Measurements from ENCODE around the gene STEAP1B. TPM values are rescaled to one million over a fixed set of nuclear protein-coding genes. Genes with fewer than 3 reads are reported as not detected.

The STEAP1B gene
- total RNA-seq, 2 experiments from 2014 or later: 0.69 to 2.1 TPM

GRCh38 chr7:22389892-22390291, 110.1 kb downstream of the STEAP1B start:
- no peak for DNase-seq (ENCODE audit: low spot score)
- Histone ChIP-seq H3K9me2 (ENCODE audit: insufficient read depth, low read length) (no peaks in the 10 kb centered on the region), H2AFZ (ENCODE audit: low read length) (peak overlapping the region; percentile 86; the same call in 1 of the 2 replicates), H3K4me3 (ENCODE audit: low read depth, low read length, poor library complexity, severe bottlenecking) (no peak overlapping the region), H3K27ac (ENCODE audit: low read depth, low read length, poor library complexity, severe bottlenecking) (no peak overlapping the region), H4K20me1 (ENCODE audit: insufficient read depth, low read length) (no peaks in the 10 kb centered on the region), H3K79me2 (ENCODE audit: insufficient read depth, low read depth, low read length) (no peaks in the 10 kb centered on the region), H3K9me3 (ENCODE audit: low read length) (no peaks in the 10 kb centered on the region), H3K4me1 (ENCODE audit: insufficient read depth, low read length, poor library complexity, severe bottlenecking) (peaks cover 87% of the 10 kb centered on the region), H3K4me2 (ENCODE audit: low read length) (peak overlapping the region; percentile 41), H3K36me3 (ENCODE audit: insufficient read depth, low read length) (no peaks in the 10 kb centered on the region)
- CTCF ChIA-PET (ENCODE audit: unreplicated experiment): interaction anchor here (0.8 to 1.4 kb wide), 4 partner anchors 19 to 49 kb away, joined by 3 to 5 read pairs (median 3); no protein-coding TSS in a partner anchor
- no TSS peak for BruUV-seq (replicated peaks)
- POLR2A ChIA-PET: interaction anchor here (0.5 to 8.7 kb wide), 18 partner anchors 8 to 496 kb away, joined by 3 to 105 read pairs (median 6); no protein-coding TSS in a partner anchor
- intact Hi-C loops (cut with micrococcal nuclease; ENCODE audit: unreplicated experiment): loop anchor here (5.0 kb wide), 1 partner anchor 1207 kb away; the partner anchor contains the start of gene CCDC126
- TF ChIP-seq CTCF (conservative IDR thresholded peaks at IDR 0.05; ENCODE audit: low read length) (no peak), EZH2phosphoT487 (IDR thresholded peaks at IDR 0.05; ENCODE audit: borderline replicate concordance, low read depth, low read length) (no peak)

- Histone ChIP-seq H3K4me1 (ENCODE audit: insufficient read depth, low read length, poor library complexity, severe bottlenecking) (peaks cover 73% of the 10 kb centered on the region), H3K4me2 (ENCODE audit: low read length) (0 out of 2 replicates have a peak overlapping the region, but pooled peaks have one; percentile 1), H3K9me3 (ENCODE audit: low read length) (no peaks in the 10 kb centered on the region), H2AFZ (ENCODE audit: low read length) (peak overlapping the region; percentile 28; the same call in 1 of the 2 replicates), H4K20me1 (ENCODE audit: insufficient read depth, low read length) (no peaks in the 10 kb centered on the region), H3K27ac (ENCODE audit: low read depth, low read length, poor library complexity, severe bottlenecking) (no peak overlapping the region), H3K36me3 (ENCODE audit: insufficient read depth, low read length) (no peaks in the 10 kb centered on the region), H3K4me3 (ENCODE audit: low read depth, low read length, poor library complexity, severe bottlenecking) (no peak overlapping the region), H3K9me2 (ENCODE audit: insufficient read depth, low read length) (no peaks in the 10 kb centered on the region), H3K79me2 (ENCODE audit: insufficient read depth, low read depth, low read length) (no peaks in the 10 kb centered on the region)
- BruUV-seq (replicated peaks): no TSS peak
- CTCF ChIA-PET (ENCODE audit: unreplicated experiment): no interaction called here
- intact Hi-C loops (cut with micrococcal nuclease; ENCODE audit: unreplicated experiment): loop anchor here (5.0 kb wide), 1 partner anchor 1210 kb away; the partner anchor contains the start of gene CCDC126
- POLR2A ChIA-PET: interaction anchor here (1.1 to 8.7 kb wide), 3 partner anchors 14 to 37 kb away, joined by 3 to 105 read pairs (median 6); no protein-coding TSS in a partner anchor
- no peak for TF ChIP-seq EZH2phosphoT487 (IDR thresholded peaks at IDR 0.05; ENCODE audit: borderline replicate concordance, low read depth, low read length)
- TF ChIP-seq CTCF (conservative IDR thresholded peaks at IDR 0.05; ENCODE audit: low read length): no peak
- no peak for DNase-seq (ENCODE audit: low spot score)
These were observed 112.4 kb downstream of the STEAP1B start for GRCh38 chr7:22387583-22387982.

- no TSS peak for BruUV-seq (replicated peaks)
- Histone ChIP-seq H3K27ac (ENCODE audit: low read depth, low read length, poor library complexity, severe bottlenecking) (no peak overlapping the region), H3K36me3 (ENCODE audit: insufficient read depth, low read length) (no peaks in the 10 kb centered on the region), H2AFZ (ENCODE audit: low read length) (peak overlapping the region; percentile 29; the same call in 1 of the 2 replicates), H3K4me2 (ENCODE audit: low read length) (no peak overlapping the region), H3K79me2 (ENCODE audit: insufficient read depth, low read depth, low read length) (no peaks in the 10 kb centered on the region), H3K9me3 (ENCODE audit: low read length) (no peaks in the 10 kb centered on the region), H3K4me1 (ENCODE audit: insufficient read depth, low read length, poor library complexity, severe bottlenecking) (peaks cover 73% of the 10 kb centered on the region), H4K20me1 (ENCODE audit: insufficient read depth, low read length) (no peaks in the 10 kb centered on the region), H3K4me3 (ENCODE audit: low read depth, low read length, poor library complexity, severe bottlenecking) (no peak overlapping the region), H3K9me2 (ENCODE audit: insufficient read depth, low read length) (no peaks in the 10 kb centered on the region)
- CTCF ChIA-PET (ENCODE audit: unreplicated experiment): no interaction called here
- no peak for DNase-seq (ENCODE audit: low spot score)
- POLR2A ChIA-PET: interaction anchor here (0.7 to 8.7 kb wide), 3 partner anchors 9 to 15 kb away, joined by 3 to 105 read pairs (median 3); no protein-coding TSS in a partner anchor
- TF ChIP-seq CTCF (conservative IDR thresholded peaks at IDR 0.05; ENCODE audit: low read length) (no peak), EZH2phosphoT487 (IDR thresholded peaks at IDR 0.05; ENCODE audit: borderline replicate concordance, low read depth, low read length) (no peak)
- intact Hi-C loops (cut with micrococcal nuclease; ENCODE audit: unreplicated experiment): loop anchor here (5.0 kb wide), 1 partner anchor 1210 kb away; the partner anchor contains the start of gene CCDC126
These were observed 113.1 kb downstream of the STEAP1B start for GRCh38 chr7:22386865-22387264.
